Fibroblast of pulmonary artery (primary cell): ENCODE data around the gene CHST14.
A peak's percentile ranks its signal among the peaks of the same experiment; 100 is the strongest.

Experiments used
- DNase-seq: peaks from one replicate; pipeline ENCODE4 v3.0.0-alpha.2; 2010; ENCODE audit warnings: low read depth
- H3K4me3 ChIP-seq: replicated peaks from 2 replicates; pipeline ENCODE4 v1.5.1; 2011; ENCODE audit warnings: low read depth, mild to moderate bottlenecking, control low read depth, low read length, moderate library complexity
- TF ChIP-seq, protein P1 (sequence below): IDR thresholded peaks from 2 replicates; pipeline ENCODE4 v1.5.1; 2011; ENCODE audit warnings: mild to moderate bottlenecking, control low read depth, low read length, inconsistent platforms; ENCODE audit errors: missing control alignments

Gene CHST14

GRCh38 chr15:40468898-40469331 is 1.9 kb upstream of the CHST14 start:
- TF ChIP-seq, protein P1, sequence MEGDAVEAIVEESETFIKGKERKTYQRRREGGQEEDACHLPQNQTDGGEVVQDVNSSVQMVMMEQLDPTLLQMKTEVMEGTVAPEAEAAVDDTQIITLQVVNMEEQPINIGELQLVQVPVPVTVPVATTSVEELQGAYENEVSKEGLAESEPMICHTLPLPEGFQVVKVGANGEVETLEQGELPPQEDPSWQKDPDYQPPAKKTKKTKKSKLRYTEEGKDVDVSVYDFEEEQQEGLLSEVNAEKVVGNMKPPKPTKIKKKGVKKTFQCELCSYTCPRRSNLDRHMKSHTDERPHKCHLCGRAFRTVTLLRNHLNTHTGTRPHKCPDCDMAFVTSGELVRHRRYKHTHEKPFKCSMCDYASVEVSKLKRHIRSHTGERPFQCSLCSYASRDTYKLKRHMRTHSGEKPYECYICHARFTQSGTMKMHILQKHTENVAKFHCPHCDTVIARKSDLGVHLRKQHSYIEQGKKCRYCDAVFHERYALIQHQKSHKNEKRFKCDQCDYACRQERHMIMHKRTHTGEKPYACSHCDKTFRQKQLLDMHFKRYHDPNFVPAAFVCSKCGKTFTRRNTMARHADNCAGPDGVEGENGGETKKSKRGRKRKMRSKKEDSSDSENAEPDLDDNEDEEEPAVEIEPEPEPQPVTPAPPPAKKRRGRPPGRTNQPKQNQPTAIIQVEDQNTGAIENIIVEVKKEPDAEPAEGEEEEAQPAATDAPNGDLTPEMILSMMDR = no peak
- no peak for DNase-seq
- H3K4me3 ChIP-seq = no peak overlapping the region

GRCh38 chr15:40469776-40470390 is 901 bp upstream of the CHST14 start:
- TF ChIP-seq, protein P1 = no peak
- no peak for DNase-seq
- no peak overlapping the region for H3K4me3 ChIP-seq

DNA sequence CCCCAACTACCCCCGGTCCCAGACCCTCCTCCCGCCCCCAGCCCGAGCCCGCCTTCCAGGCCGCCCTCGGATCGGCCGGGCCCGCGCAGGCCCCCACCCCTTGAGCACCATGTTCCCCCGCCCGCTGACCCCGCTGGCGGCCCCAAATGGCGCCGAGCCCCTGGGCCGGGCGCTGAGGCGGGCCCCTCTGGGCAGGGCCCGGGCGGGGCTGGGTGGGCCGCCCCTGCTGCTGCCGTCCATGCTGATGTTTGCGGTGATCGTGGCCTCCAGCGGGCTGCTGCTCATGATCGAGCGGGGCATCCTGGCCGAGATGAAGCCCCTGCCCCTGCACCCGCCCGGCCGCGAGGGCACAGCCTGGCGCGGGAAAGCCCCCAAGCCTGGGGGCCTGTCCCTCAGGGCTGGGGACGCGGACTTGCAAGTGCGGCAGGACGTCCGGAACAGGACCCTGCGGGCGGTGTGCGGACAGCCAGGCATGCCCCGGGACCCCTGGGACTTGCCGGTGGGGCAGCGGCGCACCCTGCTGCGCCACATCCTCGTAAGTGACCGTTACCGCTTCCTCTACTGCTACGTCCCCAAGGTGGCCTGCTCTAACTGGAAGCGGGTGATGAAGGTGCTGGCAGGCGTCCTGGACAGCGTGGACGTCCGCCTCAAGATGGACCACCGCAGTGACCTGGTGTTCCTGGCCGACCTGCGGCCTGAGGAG is 472 bp downstream of the CHST14 start:
- H3K4me3 ChIP-seq = peak overlapping the region; percentile 67
- TF ChIP-seq, protein P1 = no peak
- no peak for DNase-seq

GRCh38 chr15:40471808-40472150 is 995 bp downstream of the CHST14 start:
- TF ChIP-seq, protein P1 = no peak
- peak overlapping the region; percentile 67 for H3K4me3 ChIP-seq
- no peak for DNase-seq

DNA sequence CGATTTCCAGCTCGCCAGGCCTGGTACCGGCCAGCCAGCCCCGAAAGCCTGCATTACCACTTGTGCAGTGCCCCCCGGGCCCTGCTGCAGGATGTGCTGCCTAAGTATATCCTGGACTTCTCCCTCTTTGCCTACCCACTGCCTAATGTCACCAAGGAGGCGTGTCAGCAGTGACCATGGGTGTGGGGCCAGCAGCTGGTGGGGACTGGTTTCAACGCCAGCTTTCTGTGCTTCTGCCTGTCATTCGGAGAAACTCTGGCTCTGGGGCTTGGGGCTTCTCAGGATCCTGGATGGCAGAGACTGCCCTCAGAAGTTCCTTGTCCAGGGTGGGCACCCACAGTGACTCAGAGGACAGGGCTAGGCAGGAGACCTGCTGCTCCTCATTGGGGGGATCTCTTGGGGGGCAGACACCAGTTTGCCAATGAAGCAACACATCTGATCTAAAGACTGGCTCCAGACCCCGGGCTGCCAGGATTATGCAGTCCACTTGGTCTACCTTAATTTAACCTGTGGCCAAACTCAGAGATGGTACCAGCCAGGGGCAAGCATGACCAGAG is 1.5 kb downstream of the CHST14 start:
- DNase-seq = no peak
- peak overlapping the region; percentile 67 for H3K4me3 ChIP-seq
- TF ChIP-seq, protein P1 = no peak

- no peak overlapping the region for H3K4me3 ChIP-seq
- no peak for DNase-seq
- TF ChIP-seq, protein P1 = no peak
Measured at GRCh38 chr15:40474581-40474980, 3.8 kb downstream of the CHST14 start.
